HUDEP-2 (cell line): ENCODE measurements around the gene CACNA1F.

Experiments used
- DNase-seq, 76 experiments: peaks; one replicate each; lab custom pipeline; 2025; ENCODE audit not compliant: unreplicated experiment in 76 of 76; lab: John Stamatoyannopoulos, UW

CACNA1F gene

DNA sequence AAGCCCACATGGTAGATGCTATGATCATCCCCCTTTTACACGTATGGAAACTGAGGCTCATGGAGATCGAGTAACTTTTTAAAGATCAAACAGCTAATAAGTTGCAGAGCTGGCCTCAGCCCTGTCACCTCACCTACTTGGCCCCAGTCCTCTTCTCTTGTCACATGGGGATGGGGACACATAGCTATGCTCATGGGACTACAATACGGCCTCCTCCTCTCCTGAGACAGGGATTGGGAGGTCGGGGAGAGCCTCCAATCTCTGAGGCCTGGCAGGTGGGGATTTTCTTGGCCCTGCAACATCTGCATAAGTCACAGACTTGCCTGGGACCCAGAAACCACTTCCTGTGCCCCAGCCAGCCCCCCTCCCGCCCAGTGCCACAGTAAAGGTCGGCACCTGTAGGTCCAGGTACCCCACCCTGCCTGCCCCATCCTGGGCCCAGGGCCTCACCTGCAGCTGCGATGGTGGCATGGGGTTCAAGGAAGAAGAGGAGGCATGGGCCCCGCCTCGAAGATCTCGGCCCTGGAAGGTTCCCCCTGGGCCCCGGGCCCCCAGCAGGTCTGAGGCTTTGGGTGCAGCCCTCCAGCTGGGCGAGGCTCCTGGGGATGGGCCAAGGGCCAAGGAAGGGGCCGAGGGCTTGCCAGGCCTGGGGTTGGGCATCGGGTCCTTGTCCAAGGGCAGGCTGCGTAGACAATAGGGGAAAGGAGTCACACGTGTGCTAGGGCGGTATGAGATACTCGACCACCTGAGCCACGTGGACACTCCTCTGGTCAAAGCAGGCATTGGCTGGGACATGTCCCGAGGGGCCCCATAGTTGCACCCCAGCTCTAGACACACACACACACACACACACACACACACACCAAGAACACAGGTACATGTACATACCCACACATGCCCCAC lies 25.0 kb upstream of the CACNA1F start:
- no peak for DNase-seq

DNA sequence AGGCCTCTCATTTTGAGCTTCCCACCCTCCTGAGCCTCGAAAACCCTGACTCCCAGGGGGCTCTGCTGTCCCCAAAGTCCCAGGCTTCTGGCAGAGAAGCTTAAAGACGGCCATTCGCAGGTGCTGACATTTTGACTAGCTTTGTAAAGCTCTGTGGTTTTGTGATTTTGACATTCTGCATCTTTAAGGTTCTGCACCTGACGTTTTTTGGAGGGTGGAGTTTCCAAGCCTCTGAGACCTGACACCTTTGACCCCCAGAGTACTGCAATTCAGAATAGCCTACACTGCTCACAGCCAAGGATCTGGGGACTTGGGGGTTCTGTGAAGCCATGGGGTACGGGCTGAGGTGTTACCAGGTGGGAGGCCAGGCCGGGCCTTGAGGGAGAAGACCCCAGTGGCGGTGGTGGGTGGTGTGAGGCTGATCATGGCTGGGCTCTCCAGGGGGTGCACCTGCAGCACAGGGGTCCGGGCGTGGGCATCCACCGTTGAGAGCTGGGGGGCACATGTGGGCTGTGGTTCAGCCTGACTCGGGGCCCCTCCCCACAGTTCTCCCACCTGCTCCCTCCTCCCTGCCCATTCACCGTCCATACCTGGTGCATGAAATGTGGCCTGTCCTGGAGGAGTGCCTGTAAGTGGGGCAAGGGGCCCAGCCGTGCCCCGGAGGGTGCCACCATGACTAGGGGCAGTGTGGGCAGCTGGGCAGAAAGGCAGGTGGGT lies 24.1 kb upstream of the CACNA1F start:
- no peak for DNase-seq

DNA sequence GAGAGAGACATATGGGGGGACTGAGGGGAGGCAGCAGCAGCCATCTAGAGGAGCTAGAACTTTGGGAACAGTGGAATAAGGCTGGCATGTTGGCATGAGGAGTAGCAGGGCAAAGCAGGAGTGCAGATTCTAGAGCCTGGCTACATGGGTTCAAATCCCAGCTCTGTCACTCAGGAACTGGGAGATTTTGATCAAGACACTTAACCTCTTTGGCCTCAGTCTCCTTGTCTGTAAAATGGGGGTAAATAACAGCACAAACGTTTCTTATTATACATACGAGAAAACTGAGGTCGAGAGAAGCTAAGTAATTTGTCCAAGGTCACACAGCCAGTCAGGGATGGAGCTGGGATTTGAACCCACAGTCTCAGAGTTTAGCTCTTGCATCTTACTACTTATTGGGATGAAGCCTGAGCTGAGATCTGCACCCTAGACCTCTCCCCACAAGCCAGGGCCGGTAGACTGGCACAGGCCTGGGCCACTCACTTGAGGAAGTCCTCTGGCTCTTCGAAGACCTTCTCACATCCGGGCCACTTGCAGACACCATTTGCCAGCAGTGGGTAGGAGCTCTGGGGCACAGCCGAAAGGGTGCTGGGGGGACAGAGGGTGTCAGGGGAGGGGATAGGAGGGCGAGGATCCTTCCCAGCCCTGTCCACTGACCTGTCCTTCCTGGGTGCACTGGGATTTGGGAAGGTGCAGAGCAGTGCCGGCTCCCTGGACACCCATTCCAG lies 23.3 kb upstream of the CACNA1F start:
- DNase-seq, result no peak

DNA sequence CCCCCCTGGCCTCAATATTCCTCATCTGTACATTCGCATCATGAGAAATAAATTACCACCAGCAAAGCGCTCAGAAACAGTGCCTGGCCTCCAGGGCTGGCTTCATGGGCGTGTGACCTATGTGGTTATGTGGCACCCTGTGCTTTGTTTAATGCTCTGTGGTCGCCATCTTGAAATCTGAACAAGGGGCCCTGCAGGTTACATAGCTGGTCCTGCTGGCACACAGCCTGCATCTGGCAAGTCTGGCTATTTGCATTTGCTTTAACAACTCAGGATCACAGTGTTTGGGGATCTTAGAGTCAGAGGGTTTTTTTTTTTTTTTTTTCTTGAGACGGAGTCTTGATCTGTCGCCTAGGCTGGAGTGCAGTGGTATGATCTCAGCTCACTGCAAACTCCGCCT lies 21.5 kb upstream of the CACNA1F start:
- no peak for DNase-seq

DNA sequence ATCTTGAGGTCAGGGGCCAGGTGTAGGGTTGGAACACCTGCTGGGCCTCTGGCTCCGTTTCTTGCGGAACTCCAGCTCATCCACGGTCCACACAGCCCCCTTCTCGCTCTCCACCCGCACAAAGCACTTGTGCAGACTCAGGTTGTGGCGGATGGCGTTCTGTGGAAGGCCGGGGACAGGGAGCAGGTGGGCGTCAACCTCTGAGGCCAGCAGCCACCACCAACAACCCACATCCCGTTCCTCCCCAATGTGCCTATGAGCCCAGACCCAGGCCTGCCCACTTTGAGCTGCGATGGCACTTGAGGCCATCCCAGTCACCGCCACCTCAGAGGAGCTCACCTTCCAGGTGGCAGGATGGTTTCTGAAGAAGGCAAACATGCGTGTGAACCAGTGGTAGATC lies 18.2 kb upstream of the CACNA1F start:
- DNase-seq, result no peak

DNA sequence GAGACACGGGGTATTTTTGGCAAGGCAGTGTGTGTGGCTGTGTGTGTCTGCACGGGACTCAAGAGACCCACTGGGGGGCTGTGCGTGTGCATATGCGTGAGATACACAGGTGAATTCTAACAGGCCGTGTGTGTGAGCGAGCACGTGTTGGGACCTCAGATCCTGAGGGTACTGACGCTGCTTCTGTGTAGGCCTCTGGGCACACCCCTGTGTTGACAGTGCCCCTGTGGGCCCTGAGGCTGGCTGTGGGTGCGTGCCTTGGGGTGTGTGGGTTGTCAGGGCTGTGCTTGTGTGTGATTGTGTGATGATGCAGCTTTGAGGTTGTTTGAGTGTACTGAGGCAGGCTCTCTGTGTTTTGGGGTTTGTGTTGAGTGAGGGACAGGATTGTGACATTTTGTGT lies 17.4 kb upstream of the CACNA1F start:
- no peak for DNase-seq

DNA sequence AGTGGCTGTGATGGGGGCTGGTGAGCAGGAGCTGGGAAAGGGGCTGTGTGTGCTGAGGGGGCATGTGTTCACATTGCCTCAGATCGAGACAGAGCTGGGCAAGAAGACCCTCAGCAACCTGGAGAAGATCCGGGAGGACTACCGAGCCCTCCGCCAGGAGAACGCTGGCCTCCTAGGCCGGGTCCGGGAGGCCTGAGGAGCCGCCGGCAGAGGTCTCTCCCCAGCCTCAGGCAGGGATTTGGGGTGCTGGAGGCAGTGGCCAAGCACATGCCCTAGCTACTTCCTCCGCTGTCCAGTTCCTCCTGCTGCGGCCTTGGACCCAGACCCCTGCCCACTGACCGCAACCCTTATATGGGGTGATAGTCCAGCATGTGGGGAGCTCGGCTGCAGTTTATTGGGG lies 16.9 kb upstream of the CACNA1F start:
- DNase-seq, result no peak

DNA sequence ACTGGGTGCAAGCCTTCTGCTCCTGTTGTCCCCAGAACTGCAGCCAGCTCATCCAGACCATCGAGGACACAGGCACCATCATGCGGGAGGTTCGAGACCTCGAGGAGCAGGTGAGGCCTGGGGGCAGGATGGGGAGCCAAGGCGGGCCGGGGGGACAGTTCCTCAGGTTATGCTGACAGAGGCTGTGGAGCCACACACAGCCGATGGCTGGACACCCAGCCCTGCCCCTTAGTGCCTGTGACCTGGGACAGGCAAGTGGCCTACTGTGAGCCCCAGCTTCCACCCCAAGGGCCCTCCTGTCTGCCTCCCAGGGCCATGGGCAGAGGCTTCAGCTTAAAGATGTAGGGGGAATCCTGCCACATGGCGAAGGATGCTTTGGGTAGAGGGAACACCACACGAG lies 16.5 kb upstream of the CACNA1F start:
- no peak for DNase-seq

DNA sequence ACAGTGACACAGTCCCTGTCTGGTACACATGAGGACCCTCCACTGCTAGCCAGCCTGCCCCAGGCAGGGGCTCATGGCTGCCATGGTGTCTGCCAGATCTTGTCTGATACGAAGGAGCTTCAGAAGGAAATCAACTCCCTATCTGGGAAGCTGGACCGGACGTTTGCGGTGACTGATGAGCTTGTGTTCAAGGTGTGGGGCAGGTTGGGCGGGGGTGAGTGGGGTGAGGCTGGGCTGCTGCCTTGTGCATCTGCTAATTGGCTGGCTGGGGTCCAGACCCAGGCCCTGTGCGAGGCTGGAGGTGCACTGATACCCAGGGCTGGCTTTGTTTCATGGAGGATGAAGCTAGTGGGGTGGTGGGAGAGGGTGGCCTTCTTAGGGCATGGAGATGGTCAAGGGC lies 15.9 kb upstream of the CACNA1F start:
- no peak for DNase-seq

DNA sequence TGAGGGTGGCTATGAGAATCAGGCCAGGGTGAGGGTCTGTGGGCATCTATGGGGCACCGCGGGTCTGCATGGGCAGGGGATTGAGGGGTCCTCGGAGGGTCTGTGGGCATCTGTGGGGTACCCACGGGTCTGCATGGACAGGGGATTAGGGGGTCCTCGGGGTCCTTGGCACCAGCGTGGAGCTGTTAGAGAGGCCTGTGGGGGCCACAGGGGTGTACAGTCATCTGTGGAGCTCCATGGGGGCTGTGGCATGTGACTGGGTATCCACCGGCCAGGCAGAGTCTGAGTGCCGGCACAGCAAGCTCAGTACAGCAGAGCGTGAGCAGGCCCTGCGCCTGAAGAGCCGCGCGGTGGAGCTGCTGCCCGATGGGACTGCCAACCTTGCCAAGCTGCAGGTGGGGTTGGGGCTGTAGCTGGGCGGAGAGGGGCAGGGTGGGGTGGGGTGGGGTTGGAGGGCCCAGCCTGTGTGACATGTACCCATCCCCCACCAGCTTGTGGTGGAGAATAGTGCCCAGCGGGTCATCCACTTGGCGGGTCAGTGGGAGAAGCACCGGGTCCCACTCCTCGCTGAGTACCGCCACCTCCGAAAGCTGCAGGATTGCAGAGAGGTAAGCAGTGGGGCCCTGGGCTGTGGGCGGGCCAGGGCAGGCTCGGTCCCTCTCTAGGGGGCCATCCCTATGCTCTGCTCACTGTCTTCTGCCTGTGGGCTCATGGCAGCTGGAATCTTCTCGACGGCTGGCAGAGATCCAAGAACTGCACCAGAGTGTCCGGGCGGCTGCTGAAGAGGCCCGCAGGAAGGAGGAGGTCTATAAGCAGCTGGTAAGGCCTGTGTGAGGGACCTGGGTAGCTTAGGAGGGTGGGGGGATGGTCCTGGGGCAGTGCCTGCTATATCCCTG lies 15.0 kb upstream of the CACNA1F start:
- DNase-seq, result no peak

DNA sequence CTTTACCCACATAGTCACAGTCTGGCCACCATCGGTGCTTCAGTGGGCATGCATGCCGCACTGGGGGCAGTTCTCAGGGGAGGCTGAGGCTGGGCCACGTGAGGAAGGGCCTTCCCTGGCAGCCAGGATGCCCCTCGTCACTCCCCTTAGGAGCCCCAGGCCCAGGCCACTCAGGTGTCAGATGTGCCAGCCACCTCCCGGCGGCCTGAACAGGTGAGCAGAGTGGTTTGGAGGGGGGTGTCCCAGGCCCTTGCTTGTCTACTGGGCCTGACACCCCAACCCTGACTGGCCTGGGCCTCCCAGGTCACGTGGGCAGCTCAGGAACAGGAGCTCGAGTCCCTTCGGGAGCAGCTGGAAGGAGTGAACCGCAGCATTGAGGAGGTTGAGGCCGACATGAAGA lies 14.2 kb upstream of the CACNA1F start:
- DNase-seq, result peak in 1 of 76 experiments; percentile 1

DNA sequence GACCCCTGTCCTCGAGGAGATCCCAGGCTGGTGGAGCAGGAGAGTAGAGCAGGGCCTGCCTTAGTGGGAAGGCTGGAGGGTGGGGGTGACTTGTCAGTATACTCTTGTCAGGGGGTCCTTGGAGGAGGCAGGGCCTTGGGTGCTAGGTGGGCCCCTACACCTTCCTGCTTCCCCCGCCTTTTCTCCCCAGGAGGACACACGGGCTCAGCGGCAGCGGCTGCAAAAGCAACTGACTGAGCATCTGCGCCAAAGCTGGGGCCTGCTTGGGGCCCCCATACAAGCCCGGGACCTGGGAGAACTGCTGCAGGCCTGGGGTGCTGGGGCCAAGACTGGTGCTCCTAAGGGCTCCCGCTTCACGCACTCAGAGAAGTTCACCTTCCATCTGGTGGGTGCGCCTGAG lies 13.4 kb upstream of the CACNA1F start:
- no peak for DNase-seq

DNA sequence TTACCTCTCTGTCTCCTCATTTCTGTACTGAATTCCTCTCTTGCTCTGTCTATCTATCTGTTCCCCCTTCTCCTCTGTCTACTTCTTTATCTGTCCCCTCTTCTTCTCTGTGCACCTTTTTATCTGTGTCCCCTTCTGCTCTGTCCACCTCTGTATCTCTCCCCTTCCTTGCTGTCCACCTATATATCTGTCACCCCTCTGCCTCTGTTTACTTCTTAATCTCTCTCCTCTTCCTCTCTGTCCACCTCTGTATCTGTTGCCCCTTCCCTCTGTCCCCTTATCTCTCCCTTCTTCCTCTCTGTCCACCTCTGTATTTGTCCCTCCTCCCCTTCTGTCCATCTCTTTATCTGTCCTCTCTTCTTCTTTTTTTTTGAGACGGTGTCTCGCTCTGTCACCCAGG lies 11.1 kb upstream of the CACNA1F start:
- no peak for DNase-seq

DNA sequence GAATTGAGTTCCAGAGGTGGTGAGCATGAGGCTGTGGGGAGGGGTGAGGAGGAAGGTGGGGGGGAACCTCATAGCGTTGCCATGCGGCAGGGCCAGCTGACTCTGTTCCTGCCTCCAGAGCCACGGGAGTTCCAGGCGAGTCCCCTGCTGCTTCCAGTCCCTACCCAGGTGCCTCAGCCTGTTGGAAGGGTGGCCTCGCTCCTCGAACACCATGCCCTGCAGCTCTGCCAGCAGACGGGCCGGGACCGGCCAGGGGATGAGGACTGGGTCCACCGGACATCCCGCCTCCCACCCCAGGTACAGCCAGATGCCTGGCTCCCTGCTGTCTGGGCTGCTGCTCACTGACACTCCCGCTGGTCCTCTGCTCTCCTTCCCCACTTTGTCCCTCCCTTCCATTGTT lies 10.0 kb upstream of the CACNA1F start:
- no peak for DNase-seq

DNA sequence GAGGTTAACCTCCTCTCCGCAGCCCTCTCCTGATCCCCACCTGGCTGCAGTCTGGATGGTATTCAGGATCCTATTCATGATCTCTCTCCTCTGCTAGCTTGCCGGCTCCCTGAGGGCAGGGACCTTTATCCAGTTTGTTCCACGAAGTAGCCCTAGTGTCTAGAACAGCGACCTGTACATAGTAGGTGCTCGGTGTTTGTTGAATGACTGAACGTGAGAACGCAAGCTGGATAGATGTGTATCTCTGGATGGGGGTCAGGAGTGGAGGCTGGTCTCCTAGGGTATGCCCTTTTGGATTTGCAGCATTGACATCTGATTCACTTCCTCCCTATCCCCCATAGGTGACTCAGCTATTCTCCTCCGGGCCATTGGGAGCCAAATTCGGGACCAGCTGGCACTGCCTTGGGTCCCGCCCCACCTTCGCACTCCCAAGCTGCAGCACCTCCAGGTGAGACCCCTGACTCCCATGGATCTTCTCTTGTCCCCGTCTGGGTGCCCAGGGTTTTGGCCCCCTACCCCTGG lies 9.5 kb upstream of the CACNA1F start:
- DNase-seq, result no peak

DNA sequence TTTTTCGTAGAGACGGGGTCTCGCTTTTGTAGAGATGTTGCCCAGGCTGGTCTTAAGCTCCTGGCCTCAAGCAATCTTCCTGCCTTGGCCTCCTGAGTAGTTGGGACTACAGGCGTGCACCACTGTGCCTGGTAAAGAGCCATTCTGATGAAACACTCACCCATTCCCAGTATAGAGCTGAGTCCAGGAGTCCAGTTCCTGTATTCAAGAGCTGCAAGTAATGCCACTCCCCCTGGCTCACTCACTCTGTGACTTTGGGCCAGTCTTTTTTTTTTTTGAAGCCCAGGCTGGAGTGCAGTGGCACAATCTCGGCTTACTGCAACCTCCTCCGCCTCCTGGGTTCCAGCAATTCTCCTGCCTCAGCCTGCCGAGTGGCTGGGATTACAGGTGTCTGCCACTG lies 5.6 kb upstream of the CACNA1F start:
- DNase-seq, result no peak

DNA sequence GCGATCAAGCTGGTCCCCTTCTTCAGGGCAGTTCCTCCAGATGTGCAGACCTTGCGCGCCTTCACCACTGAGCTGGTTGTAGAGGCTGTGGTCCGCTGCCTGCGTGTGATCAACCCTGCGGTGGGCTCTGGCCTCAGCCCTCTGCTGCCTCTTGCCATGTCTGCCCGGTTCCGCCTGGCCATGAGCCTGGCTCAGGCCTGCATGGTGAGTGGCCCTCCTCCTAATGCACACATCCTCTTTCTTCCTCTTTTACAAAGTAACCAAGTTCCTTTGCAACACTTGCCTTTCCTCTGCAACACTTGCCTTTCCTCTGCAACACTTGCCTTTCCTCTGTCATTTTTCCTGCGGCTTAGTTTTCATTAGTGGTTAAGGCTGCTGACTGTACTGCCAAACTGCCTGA lies 3.9 kb upstream of the CACNA1F start:
- no peak for DNase-seq

DNA sequence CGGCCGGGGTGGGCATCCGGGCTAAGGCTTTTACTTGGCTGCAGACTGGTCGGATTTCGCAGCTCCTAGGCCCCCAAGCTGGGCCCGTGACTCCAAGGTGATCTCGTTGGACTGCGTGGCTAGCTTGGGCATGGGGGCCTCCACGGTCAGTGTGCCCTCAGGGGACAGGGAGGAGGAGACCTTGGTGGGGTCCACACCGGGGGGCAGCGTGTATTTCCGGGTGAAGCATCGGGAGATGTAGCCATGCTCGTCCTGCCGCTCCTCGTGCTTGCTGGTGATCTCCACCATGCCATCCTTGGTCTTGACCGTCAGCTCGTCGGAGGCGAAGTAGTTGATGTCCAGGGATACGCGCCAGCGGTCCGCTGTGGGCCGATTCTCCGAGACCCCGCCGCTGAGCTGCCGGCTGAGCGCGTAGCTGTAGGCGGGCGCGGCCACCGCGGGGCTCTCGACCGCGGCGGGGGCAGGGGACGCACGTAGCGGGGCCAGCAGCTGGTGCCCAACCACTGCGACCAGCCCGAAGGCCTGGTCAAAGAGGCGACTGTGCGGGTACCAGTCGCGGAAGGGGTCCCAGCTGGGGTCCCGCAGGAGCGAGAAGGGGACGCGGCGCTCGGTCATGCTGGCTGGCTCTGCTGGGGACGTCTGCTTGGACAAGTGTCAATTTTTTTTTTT lies 881 bp upstream of the CACNA1F start:
- no peak for DNase-seq

DNA sequence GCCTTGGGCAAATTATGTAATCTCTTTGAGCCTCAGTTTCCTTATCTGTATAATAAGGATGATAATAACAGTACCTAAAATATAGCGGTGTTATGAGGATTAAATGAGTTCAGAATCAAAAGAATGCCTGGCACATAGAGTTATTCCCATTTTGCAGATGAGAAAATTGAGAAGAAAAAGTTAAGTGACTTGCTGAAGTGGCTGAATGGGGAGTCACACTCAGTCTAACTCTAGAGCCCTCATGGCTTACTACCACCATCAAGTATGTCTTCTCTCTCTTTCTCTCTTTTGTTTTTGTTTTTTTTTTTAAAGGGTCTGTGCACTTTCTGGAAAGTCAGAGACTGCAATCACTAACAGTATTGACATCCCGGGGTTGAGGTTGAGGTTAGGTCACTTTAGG lies 615 bp downstream of the CACNA1F start:
- no peak for DNase-seq
